NCI-H446 treated with DMSO at 0.1 percent for 48 hours (cell line): ENCODE data around the gene ISL2.

Experiments
- DNase-seq: peaks from one replicate; lab custom pipeline; 2025; lab: John Stamatoyannopoulos, UW

ISL2 gene

GRCh38 chr15:76376816-76377215 is 40.2 kb downstream of the ISL2 start:
- no peak for DNase-seq

GRCh38 chr15:76377217-76377616 is 40.6 kb downstream of the ISL2 start:
- no peak for DNase-seq

GRCh38 chr15:76377751-76378150 is 41.2 kb downstream of the ISL2 start:
- no peak for DNase-seq

- no peak for DNase-seq
These were observed 42.1 kb downstream of the ISL2 start for GRCh38 chr15:76378691-76379090.

- DNase-seq, result no peak
These were observed 43.7 kb downstream of the ISL2 start for GRCh38 chr15:76380249-76380648.

- DNase-seq, result no peak
These were observed 44.8 kb downstream of the ISL2 start for GRCh38 chr15:76381366-76381765.

- DNase-seq, result no peak
These were observed 46.6 kb downstream of the ISL2 start for GRCh38 chr15:76382987-76383728.

GRCh38 chr15:76384409-76384808 is 47.8 kb downstream of the ISL2 start:
- no peak for DNase-seq

GRCh38 chr15:76386178-76386577 is 49.6 kb downstream of the ISL2 start:
- DNase-seq, result no peak

GRCh38 chr15:76386926-76387325 is 50.4 kb downstream of the ISL2 start:
- DNase-seq, result no peak

GRCh38 chr15:76390571-76390970 is 54.0 kb downstream of the ISL2 start:
- no peak for DNase-seq

- no peak for DNase-seq
These were observed 54.7 kb downstream of the ISL2 start for GRCh38 chr15:76391309-76391708.

GRCh38 chr15:76391847-76392246 is 55.3 kb downstream of the ISL2 start:
- no peak for DNase-seq
